CD4-positive, alpha-beta T cell treated with Interleukin-1 beta for 1 hour (primary cell): ENCODE results near the gene CAPS.

Experiments used
- DNase-seq, 2 donors: peaks; one replicate each; pipeline ENCODE4 v3.0.0-alpha.2; 2020 to 2022

Gene CAPS

GRCh38 chr19:5935473-5936291, 21.6 kb downstream of the CAPS start:
- DNase-seq: no peak

- no peak for DNase-seq
These were observed 22.2 kb downstream of the CAPS start for GRCh38 chr19:5936292-5936592.

- no peak for DNase-seq
These were observed 23.5 kb downstream of the CAPS start for GRCh38 chr19:5937550-5937949.

GRCh38 chr19:5940260-5941208, 26.5 kb downstream of the CAPS start:
- no peak for DNase-seq

GRCh38 chr19:5941673-5942072, 27.6 kb downstream of the CAPS start:
- no peak for DNase-seq

- no peak for DNase-seq
These were observed 29.0 kb downstream of the CAPS start for GRCh38 chr19:5943045-5943444.

GRCh38 chr19:5943623-5944022, 29.6 kb downstream of the CAPS start:
- DNase-seq: no peak

GRCh38 chr19:5947435-5947834, 33.4 kb downstream of the CAPS start:
- DNase-seq: peak in 1 of 2 donors; percentile 50

GRCh38 chr19:5948752-5949564, 34.9 kb downstream of the CAPS start:
- peak in 1 of 2 donors; percentile 17 for DNase-seq

GRCh38 chr19:5949792-5950305, 35.8 kb downstream of the CAPS start:
- peak in 1 of 2 donors; percentile 31 for DNase-seq

- peak in 1 of 2 donors; percentile 24 for DNase-seq
These were observed 36.7 kb downstream of the CAPS start for GRCh38 chr19:5950741-5951140.

- DNase-seq: peak in 1 of 2 donors; percentile 30
These were observed 37.3 kb downstream of the CAPS start for GRCh38 chr19:5951338-5951861.

GRCh38 chr19:5952193-5953029, 38.4 kb downstream of the CAPS start:
- DNase-seq: no peak

GRCh38 chr19:5953030-5953589, 39.1 kb downstream of the CAPS start:
- no peak for DNase-seq

- peak in 1 of 2 donors; percentile 29 for DNase-seq
These were observed 39.7 kb downstream of the CAPS start for GRCh38 chr19:5953680-5954213.

GRCh38 chr19:5954293-5954692, 40.2 kb downstream of the CAPS start:
- DNase-seq: no peak

GRCh38 chr19:5955636-5955935, 41.5 kb downstream of the CAPS start:
- no peak for DNase-seq

- no peak for DNase-seq
These were observed 42.3 kb downstream of the CAPS start for GRCh38 chr19:5956323-5956722.

GRCh38 chr19:5956728-5957127, 42.7 kb downstream of the CAPS start:
- DNase-seq: no peak

- DNase-seq: no peak
These were observed 43.1 kb downstream of the CAPS start for GRCh38 chr19:5957170-5957569.
